ENCODE data around the gene TMEM62.
"Not testable (repeated sequence)": the region's sequence is repeated elsewhere in the genome, so short reads cannot be mapped to it uniquely, and the experiment has no call there.

Gene TMEM62

GRCh38 chr15:43125100-43125661, 8.2 kb upstream of the TMEM62 start:
- no peak for DNase-seq

DNA sequence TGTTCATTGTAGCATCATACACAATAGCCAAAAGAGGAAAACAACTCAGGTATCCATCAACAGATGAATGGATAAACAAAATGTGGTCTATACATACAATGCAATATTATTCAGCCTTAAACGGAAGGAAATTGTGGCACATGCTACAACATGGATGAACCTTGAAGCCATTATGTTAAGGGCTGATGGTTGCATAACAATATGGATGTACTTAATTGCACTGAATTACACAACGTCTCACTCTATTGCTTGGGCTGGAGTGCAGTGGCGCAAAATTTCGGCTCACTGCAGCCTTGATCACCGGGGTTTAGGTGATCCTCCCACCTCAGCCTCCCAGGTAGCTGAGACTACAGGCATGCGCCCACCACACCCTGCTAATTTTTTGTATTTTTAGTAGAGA, 7.0 kb upstream of the TMEM62 start:
- DNase-seq = no peak

DNA sequence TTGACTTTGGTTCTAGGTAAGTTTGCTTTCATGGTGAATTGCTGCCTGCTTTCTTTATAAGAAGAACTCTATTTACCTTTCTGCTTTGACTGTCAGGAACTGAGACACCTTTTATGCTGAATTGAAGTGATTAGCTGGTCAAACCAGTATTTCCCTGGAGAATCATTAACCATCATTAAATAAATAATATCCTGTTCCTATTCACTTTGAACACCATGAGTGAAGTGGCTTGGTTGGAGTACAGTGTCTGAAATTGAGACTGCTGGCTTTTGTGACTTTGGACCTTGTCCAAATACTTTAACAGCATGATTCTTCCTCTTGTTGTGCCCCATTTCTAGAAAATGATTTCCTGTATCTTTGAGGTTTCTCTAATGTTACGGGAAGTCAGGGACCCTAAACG, 5.6 kb upstream of the TMEM62 start:
- DNase-seq = no peak

DNA sequence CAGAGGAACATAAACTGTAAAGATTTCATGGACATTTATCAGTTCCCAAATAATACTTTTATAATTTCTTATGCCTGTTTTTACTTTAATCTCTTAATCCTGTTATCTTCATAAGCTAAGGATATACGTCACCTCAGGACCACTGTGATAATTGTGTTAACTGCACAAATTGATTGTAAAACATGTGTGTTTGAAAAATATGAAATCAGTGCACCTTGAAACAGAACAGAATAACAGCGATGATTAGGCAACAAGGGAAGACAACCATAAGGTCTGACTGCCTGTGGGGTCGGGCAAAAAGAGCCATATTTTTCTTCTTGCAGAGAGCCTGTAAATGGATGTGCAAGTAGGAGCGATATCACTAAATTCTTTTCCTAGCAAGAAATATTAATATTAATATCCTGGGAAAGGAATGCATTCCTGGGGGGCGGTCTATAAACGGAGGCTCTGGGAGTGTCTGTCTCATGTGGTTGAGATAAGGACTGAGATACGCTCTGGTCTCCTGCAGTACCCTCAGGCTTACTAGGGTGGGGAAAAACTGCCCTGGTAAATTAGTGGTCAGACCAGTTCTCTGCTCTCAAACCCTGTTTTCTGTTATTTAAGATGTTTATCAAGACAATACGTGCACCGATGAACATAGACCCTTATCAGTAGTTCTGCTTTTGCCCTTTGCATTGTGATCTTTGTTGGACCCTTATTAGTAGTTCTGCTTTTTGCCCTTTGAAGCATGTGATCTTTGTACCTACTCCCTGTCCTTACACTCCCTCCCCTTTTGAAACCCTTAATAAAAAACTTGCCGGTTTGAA, 5.0 kb upstream of the TMEM62 start:
- not testable (repeated sequence) for DNase-seq

DNA sequence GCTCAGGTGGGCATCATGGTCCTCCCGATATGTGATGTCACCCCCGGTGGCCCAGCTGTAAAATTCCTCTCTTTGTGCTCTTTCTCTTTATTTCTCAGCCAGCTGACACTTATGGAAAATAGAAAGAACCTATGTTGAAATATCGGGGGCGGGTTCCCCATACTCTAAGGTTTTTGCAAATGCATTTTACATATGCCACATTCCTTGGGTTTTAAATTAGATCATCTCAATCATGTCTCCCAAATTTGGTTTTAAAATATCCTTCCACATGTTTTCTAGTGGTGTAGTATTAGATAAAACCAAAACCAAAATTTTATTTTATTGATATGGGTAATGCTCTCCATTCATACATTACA, 4.4 kb upstream of the TMEM62 start:
- DNase-seq = no peak

DNA sequence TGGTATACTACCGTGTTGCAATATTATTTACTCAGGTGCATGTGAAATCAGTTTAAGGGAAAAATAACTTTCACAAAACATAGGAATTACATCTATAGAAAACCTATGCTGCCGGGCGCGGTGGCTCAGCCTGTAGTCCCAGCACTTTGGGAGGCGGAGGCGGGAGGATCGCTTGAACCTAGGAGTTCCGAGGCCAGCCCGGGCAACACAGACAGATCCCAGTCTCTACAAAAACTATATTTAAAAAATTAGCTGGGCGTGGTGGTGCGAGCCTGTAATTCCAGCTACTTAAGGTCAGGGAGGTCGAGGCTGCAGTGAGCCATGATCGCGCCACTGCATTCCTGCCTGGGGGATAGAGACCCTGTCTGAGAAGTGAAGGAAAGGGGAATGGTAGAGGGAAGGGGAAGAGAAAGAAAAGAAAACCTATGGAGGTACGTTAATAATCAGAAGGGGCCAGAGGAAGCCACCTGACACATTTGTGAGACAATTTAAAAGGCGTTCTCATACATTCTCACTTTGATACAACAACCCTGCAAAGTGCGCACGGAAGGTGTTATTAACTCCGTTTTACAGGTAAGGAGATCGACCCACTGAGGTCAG, 456 bp upstream of the TMEM62 start:
- DNase-seq = no peak

DNA sequence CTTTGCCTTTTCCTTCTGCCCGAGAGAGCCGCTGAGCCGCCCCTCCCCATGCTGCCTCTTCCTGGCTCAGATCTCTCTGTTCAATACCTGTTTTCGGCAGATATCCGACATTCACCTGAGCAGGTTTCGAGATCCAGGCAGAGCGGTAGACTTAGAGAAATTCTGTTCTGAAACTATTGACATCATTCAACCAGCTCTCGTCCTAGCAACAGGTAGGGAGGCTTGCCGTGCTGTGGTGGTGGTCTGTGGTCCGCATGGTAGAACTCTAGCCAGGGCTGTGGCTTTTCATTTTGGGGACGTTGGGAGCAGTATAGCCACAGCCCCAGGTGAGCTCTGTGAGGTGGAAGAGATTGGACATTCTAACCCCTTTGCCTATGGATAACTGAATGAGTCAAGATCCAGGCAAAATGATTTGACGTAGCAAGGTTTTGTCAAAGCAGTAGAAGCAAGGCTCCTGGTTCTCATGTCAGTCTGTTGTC, 810 bp downstream of the TMEM62 start:
- no peak for DNase-seq

DNA sequence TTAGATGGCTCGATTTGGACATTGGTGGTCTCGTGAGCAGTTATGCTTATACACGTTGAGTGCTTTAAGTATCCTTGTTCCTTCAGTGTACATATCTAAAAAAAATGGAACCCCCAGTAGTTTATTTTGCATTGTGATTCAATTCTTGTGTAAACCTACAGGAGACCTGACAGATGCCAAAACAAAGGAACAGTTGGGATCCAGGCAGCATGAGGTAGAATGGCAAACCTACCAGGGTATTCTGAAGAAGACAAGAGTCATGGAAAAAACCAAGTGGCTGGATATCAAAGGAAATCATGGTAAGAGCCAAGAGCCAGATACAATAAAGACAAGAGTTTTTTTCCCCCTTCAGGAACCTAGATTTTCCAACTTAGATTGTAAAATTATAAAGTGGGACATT, 2.0 kb downstream of the TMEM62 start:
- no peak for DNase-seq

DNA sequence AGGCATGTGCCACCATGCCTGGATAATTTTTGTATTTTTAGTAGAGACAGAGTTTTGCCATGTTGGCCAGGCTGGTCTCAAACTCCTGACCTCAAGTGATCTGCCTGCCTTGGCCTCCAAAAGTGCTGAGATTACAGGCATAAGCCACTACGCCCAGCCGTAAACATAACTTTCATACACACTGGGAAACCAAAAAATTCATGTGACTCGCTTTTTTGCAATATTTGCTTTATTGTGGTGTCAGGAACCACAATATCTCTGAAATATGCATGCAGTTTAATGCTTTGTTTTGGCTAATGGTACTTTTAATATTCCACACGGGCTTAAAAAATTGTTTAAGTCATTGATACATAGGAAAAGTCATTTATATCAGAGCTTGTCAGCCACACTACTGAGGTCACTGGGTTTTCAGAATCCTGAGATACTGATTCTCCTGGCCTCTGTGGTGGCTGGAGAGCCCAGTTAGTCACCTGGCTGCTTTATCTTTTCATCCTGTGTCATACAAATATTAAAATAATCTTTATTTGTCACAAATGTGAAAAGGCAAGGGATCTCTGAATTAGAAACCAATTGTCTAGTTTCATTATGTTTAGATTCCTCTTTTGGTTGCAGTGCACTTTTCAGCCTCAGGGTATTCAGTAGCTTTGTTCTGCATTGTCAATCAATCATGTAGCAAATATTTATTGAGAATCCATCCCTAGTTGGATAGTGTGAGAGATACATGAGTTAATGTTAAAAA, 10.0 kb downstream of the TMEM62 start:
- no peak for DNase-seq

DNA sequence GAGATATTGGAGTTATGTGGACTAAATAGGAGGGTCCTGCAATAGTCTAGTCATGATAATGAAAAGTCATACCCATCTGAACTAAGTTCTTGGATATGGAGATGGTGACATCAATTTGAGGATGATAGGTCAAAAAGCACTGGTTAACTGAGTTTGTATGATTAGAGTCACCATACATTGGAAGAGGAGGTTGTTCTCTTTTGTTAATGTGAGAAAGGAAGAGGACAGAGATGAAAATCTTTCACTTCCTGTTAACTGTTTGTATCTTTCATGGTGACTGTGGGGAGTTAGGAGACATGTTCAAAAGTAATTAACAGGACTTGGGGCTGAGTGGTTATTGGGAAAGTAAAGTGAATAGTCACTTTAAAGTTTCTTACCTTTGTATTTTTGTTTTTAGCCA, 11.1 kb downstream of the TMEM62 start:
- DNase-seq = no peak

GRCh38 chr15:43146184-43146583, 12.8 kb downstream of the TMEM62 start:
- no peak for DNase-seq

DNA sequence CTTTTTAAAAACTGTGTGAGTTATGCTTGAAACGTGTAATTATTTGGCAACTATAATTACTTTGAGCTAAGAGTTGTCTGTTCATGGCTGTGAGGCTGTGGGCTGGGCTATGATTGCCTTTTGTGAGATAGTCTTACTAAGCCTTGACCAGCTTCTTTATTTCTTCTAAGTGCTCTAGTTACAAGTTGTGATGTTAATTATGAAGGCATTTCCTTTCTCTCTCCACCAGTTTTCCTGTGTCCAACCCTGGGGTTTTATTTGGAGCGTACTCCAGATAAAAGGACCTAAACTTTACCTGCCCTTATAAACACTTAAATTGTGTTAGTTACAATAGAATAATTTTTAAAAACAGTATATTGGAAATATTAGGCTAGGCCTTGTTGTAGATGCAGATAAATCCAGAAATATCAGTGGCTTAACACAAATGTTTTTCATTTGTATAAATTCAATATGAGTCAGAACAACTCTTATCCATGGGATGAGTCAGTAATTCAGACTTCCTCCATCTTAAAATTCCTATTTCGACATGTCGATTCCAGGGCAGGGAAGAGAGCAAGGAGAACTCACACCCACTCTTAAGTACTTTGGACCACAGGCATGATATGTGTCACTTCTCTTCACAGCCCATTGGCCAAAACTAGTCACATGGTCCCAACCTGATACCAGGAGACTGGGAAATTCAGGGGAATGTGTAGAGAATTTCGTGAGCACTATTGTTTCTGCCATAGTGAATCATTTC, 17.0 kb downstream of the TMEM62 start:
- no peak for DNase-seq

DNA sequence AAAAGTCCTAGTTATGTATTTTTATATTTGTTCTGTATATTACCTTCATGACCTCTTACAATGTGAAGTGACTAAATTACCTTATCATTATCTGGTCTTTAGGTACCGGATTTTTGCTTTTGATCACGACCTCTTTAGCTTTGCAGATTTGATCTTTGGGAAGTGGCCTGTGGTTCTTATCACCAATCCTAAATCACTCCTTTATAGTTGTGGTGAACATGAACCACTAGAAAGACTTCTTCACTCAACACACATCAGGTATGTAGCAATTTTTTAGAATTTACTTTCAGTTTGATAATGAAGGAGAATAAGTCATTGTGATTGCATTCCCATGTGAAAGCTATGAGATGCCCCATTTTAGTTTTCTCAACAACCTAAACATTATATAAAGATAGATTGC, 18.3 kb downstream of the TMEM62 start:
- no peak for DNase-seq

GRCh38 chr15:43153269-43153668, 19.9 kb downstream of the TMEM62 start:
- no peak for DNase-seq

- no peak for DNase-seq
Measured at GRCh38 chr15:43165801-43166325, 32.5 kb downstream of the TMEM62 start.

GRCh38 chr15:43167261-43167660, 33.9 kb downstream of the TMEM62 start:
- not testable (repeated sequence) for DNase-seq

DNA sequence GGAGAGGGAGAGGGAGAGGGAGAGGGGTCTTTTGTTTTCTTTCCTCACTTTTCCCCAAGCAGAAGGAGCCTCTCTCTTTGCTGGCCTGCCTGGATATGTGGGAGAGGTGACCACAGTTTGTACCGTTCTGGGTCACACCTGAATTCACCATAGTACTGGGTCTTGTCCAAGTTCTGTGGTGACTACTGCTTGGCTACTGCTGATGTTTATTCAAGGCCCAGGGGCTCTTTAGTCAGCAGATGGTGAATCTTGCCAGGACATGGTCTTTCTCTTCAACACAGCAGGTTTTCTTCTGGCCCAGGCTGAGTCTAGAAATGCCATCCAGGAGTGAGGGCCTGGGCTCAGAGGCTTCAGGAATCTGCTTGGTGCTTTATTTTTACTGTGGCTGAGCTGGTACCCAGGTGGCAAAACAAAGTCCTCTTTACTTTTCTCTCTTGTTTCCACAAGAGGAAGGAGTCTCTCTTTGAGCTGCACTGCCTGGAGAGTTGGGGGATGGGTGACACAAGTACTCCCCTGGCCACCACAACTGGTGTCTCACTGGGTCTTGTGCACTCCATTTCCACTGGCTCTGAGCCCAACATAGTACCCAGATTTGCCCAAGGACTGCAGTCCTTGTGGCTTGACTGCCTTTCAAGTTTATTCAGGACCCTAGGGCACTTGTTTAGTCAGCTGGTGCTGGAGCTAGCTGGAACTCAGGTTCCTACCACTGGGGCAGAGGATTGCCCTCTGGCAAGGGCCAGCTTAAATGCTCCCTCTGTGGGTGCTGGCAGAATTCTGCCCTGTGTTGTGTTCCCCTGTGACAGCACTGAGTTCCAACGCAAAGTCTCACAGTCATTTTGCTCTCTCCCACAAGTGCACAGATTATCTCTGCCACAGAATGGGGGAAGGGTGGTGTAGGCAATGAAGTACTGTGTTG, 35.1 kb downstream of the TMEM62 start:
- no peak for DNase-seq

DNA sequence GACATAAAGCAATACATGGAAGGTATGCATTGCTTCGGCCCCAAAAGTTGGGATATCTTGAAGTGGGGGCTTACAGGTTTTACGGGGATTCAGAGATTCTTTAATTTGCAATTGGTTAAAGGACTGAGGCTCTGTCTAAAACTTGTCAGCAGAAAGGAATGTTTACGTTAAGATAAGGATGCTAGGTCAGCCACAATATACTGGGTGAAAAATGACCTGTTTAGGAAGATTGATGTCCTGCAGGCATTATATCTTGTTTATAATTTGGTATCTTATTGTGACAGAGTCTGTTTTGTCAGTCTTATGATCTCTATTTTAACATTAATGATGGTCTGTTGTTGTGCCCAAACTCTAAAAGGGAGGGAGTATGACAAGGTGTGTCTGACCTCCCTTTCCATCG, 36.5 kb downstream of the TMEM62 start:
- DNase-seq = no peak

GRCh38 chr15:43175656-43176309, 42.4 kb downstream of the TMEM62 start:
- DNase-seq = not testable (repeated sequence)

DNA sequence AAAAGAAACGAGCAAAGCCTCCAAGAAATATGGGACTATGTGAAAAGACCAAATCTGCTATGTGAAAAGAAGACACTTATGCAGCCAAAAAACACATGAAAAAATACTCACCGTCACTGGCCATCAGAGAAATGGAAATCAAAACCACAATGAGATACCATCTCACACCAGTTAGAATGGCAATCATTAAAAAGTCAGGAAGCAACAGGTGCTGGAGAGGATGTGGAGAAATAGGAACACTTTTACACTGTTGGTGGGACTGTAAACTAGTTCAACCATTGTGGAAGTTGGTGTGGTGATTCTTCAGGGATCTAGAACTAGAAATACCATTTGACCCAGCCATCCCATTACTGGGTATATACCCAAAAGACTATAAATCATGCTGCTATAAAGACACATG, 43.8 kb downstream of the TMEM62 start:
- not testable (repeated sequence) for DNase-seq

GRCh38 chr15:43183270-43183669, 49.9 kb downstream of the TMEM62 start:
- no peak for DNase-seq

Measured in activated effector memory CD4-positive, alpha-beta T cell treated with anti-CD3 and anti-CD28 coated beads, Interleukin-2, amount 50 U/mL, for 16 hours (primary cell).